Measurements from ENCODE around the gene MGLL. TPM values are rescaled to one million over a fixed set of nuclear protein-coding genes. Genes with fewer than 3 reads are reported as not detected.

The MGLL gene
- total RNA-seq, 3 donors from 2014 or later, result 25.8 to 79.5 (median 30.2) TPM

- no peak for TF ChIP-seq CTCF (IDR thresholded peaks at IDR 0.05)
- no peak for TF ChIP-seq POLR2AphosphoS5 (IDR thresholded peaks at IDR 0.05)
- Histone ChIP-seq H3K27me3 (no peaks in the 10 kb centered on the region), H3K9me3 (no peaks in the 10 kb centered on the region), H3K27ac (no peak overlapping the region), H3K4me1 (no peaks in the 10 kb centered on the region), H3K36me3 (no peaks in the 10 kb centered on the region), H3K4me3 (no peak overlapping the region)
- DNase-seq (ENCODE audit: low spot score in 2 of 2), result no peak
- intact Hi-C loops (cut with DNase I; ENCODE audit: low total_unique reads), result no loop called here
Measured at GRCh38 chr3:127744875-127745274, 77.4 kb downstream of the MGLL start.

- Histone ChIP-seq H3K27me3 (no peaks in the 10 kb centered on the region), H3K4me3 (no peak overlapping the region), H3K4me1 (no peaks in the 10 kb centered on the region), H3K9me3 (no peaks in the 10 kb centered on the region), H3K27ac (peak overlapping the region; percentile 73 to 80), H3K36me3 (no peaks in the 10 kb centered on the region)
- intact Hi-C loops (cut with DNase I; ENCODE audit: low total_unique reads), result no loop called here
- no peak for TF ChIP-seq CTCF (IDR thresholded peaks at IDR 0.05)
- no peak for TF ChIP-seq POLR2AphosphoS5 (IDR thresholded peaks at IDR 0.05)
- TF ChIP-seq POLR2A (IDR thresholded peaks at IDR 0.05), result no peak
- DNase-seq (ENCODE audit: low spot score in 2 of 2), result no peak
Measured at GRCh38 chr3:127744253-127744815, 78.0 kb downstream of the MGLL start.

GRCh38 chr3:127743351-127744252, 78.7 kb downstream of the MGLL start:
- Histone ChIP-seq H3K4me3 (no peak overlapping the region), H3K36me3 (no peaks in the 10 kb centered on the region), H3K4me1 (peaks cover 0 to 3% of the 10 kb centered on the region in 2 donors), H3K27ac (peak overlapping the region; percentile 73 to 80), H3K27me3 (no peaks in the 10 kb centered on the region), H3K9me3 (no peaks in the 10 kb centered on the region)
- intact Hi-C loops (cut with DNase I; ENCODE audit: low total_unique reads), result no loop called here
- DNase-seq (ENCODE audit: low spot score in 2 of 2), result no peak
- TF ChIP-seq POLR2A (IDR thresholded peaks at IDR 0.05), result no peak
- TF ChIP-seq POLR2AphosphoS5 (IDR thresholded peaks at IDR 0.05), result no peak
- TF ChIP-seq CTCF (IDR thresholded peaks at IDR 0.05), result no peak

GRCh38 chr3:127742580-127742979, 79.7 kb downstream of the MGLL start:
- TF ChIP-seq POLR2AphosphoS5 (IDR thresholded peaks at IDR 0.05), result no peak
- no peak for TF ChIP-seq CTCF (IDR thresholded peaks at IDR 0.05)
- TF ChIP-seq POLR2A (IDR thresholded peaks at IDR 0.05), result no peak
- H3K4me3 ChIP-seq, result no peak overlapping the region
- no peak for DNase-seq (ENCODE audit: low spot score in 2 of 2)
- H3K9me3 ChIP-seq, result no peaks in the 10 kb centered on the region
- intact Hi-C loops (cut with DNase I; ENCODE audit: low total_unique reads), result no loop called here
- peaks cover 0 to 4% of the 10 kb centered on the region in 2 donors for H3K4me1 ChIP-seq
- H3K36me3 ChIP-seq, result no peaks in the 10 kb centered on the region
- H3K27me3 ChIP-seq, result no peaks in the 10 kb centered on the region
- peak overlapping the region; percentile 18 to 71 for H3K27ac ChIP-seq

- no peak for DNase-seq (ENCODE audit: low spot score in 2 of 2)
- intact Hi-C loops (cut with DNase I; ENCODE audit: low total_unique reads), result no loop called here
- Histone ChIP-seq H3K9me3 (no peaks in the 10 kb centered on the region), H3K36me3 (no peaks in the 10 kb centered on the region), H3K4me3 (no peak overlapping the region), H3K4me1 (peaks cover 0 to 4% of the 10 kb centered on the region in 2 donors), H3K27ac (no peak overlapping the region), H3K27me3 (no peaks in the 10 kb centered on the region)
- TF ChIP-seq POLR2AphosphoS5 (IDR thresholded peaks at IDR 0.05) (no peak), POLR2A (IDR thresholded peaks at IDR 0.05) (no peak), CTCF (IDR thresholded peaks at IDR 0.05) (no peak)
Measured at GRCh38 chr3:127741690-127742089, 80.6 kb downstream of the MGLL start.

Data from breast epithelium (tissue), 4 donors.